Measurements from ENCODE around the gene GPR15. TPM values are rescaled to one million over a fixed set of nuclear protein-coding genes. Genes with fewer than 3 reads are reported as not detected.

The GPR15 gene
- total RNA-seq, 1 donor from 2014 or later: not detected

Other genes with a start within 250 kb of the GPR15 start
- not detected in 2 replicates for gene OR5H2, start 249.5 kb upstream of the GPR15 start, total RNA-seq
- not detected in 2 replicates for gene OR5K4, start 178.1 kb upstream of the GPR15 start, total RNA-seq
- not detected in 2 replicates for gene OR5K3, start 141.3 kb upstream of the GPR15 start, total RNA-seq
- gene OR5K1, start 68.8 kb upstream of the GPR15 start, total RNA-seq: not detected in 2 replicates
- not detected in 2 replicates for gene OR5K2, start 34.3 kb upstream of the GPR15 start, total RNA-seq
- 85.3 and 93.2 TPM in 2 replicates for gene CLDND1, start 9.1 kb upstream of the GPR15 start, total RNA-seq
- gene CPOX, start 61.6 kb downstream of the GPR15 start, total RNA-seq: 17.4 and 19.3 TPM in 2 replicates
- 4.4 and 8.0 TPM in 2 replicates for gene ST3GAL6, start 231.4 kb downstream of the GPR15 start, total RNA-seq

All from osteocyte (in vitro differentiated cells).